Measurements from ENCODE around the gene MR1. TPM values are rescaled to one million over a fixed set of nuclear protein-coding genes. Genes with fewer than 3 reads are reported as not detected.

MR1 gene
- 3.4 and 4.4 TPM in 2 replicates for total RNA-seq (2014; rRNA removed; shearing (Covaris generic))

DNA sequence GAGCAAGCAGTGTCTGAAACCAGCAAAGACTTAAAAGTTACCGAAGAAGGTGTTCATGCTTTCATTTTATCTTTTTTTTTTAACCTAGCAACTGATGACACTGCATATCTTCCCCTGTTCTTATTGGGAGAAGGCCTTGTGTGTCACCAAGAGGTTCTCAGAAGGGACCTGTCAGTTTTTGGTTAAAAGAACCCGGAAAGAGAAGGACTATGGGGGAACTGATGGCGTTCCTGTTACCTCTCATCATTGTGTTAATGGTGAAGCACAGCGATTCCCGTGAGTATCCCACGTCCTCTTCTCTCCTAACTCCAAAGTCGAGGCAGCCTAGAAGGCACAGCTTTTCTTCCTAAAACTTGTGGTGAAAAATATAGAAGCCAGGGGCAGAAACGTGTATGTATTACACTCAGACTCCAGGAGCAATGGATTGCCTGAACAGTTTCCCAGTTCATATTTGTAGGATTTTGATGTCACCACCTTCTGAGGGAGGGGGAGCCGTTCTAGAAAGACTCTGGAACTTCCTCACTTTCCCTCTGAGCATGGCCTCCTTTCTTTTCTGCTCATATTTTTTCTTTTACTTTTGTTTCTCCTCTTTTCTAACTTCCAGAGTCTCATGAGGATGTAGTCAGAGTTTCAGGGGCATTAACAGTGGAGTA is at the start of gene MR1:
Gene MR1 (plus strand): TSS at position 185 of the 653 bp plus-strand sequence. CDS start 25 bp downstream, at position 210.

DNA sequence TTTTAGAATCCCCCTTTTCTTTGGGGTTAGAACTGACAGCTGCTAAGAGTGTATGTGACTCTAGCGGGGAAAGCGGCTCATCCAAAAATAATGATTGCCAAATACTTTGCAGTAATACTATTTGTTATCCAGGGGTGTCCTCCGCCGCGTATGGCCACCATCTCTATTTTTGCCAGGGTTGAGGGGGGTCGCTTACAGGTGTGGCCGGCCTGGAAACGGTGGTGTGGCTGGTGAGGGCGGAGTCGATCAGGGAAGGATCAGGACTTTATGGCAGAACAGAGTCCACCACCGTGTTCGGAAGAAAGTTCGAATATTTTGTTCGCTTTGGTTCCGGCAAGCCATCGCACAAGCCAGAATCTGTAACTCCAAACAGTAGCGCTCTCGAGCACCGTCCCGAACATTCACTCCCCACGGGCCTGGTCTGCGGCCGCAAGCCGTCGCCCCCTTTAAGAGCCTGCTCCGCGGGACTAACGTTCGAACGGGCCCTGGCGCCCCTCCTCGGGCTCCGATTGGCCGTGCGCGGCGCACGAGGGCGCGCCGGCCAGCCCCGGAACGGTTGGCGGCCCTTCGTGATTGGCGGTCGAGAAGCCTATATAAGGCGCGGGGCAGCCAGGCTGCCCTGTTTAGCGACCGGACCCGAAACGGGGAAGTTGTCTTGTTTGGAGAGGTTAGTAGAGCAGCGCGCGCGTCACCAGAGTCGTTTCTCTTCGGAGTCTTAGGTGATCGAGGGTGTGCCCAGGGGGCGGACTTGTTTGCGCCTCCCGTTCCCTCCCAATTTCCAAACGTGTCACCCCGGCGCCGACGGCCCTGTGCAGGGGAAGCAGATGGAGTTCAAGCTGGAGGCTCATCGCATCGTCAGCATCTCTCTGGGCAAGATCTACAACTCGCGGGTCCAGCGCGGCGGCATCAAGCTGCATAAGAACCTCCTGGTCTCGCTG is 54.6 kb downstream of the MR1 start, which contains the start of gene IER5:
Gene IER5 (plus strand): TSS at position 622 of the 938 bp plus-strand sequence. CDS start 203 bp downstream, at position 825.

Other genes starting within 250 kb of the MR1 start
- gene KIAA1614, start 121.1 kb upstream of the MR1 start, total RNA-seq (2014; rRNA removed; shearing (Covaris generic)), result 0.08 and 0.15 TPM in 2 replicates
- 19.2 and 20.2 TPM in 2 replicates for gene STX6, start 11.1 kb upstream of the MR1 start, total RNA-seq (2014; rRNA removed; shearing (Covaris generic))
- gene IER5, start 54.7 kb downstream of the MR1 start, total RNA-seq (2014; rRNA removed; shearing (Covaris generic)), result 76.1 and 88.0 TPM in 2 replicates